IMR-90 (cell line): ENCODE results near the gene PIKFYVE. TPM values are rescaled to one million over a fixed set of nuclear protein-coding genes. Genes with fewer than 3 reads are reported as not detected.

Source experiments
- ATAC-seq: fragments of 200-7000 bp; cut with Tn5 transposase; 2 replicates; pipeline ENCODE4 v1.9.1; 2020; ENCODE audit warnings: low read depth, mild to moderate bottlenecking, moderate library complexity
- BruUV-seq: library from RNA; stranded (reverse); fragments of 400-500 nt; replicated peaks from 2 replicates; lab custom pipeline; 2021; lab: Mats Ljungman, UMichigan
- CTCF ChIA-PET: fragments of 300-600 bp; formaldehyde crosslinking; extraction: SDS; loops from one replicate; lab custom pipeline; 2021; ENCODE audit warnings: antibody characterized with exemption; lab: Yijun Ruan, JAX
- POLR2A ChIA-PET: fragments of 300-600 bp; sonication (Branson Sonifier 250); formaldehyde crosslinking; loops from one replicate; lab custom pipeline; 2022; ENCODE audit warnings: antibody characterized with exemption; ENCODE audit not compliant: unreplicated experiment; lab: Charles Lee
- DNase-seq: peaks from one replicate; pipeline ENCODE4 v3.0.0; 2013
- H2AFZ ChIP-seq: replicated peaks from 2 replicates; pipeline ENCODE3; 2013; ENCODE audit warnings: low read length, mild to moderate bottlenecking; ENCODE audit not compliant: poor library complexity
- H2AK5ac ChIP-seq: 2 replicates; pipeline ENCODE4 v1.6.1; 2013; ENCODE audit warnings: low read depth, low read length, inconsistent platforms
- H2AK9ac ChIP-seq: replicated peaks from 2 replicates; pipeline ENCODE3; 2013; ENCODE audit warnings: mild to moderate bottlenecking, low read depth, low read length, moderate library complexity; ENCODE audit not compliant: poor library complexity
- H2BK120ac ChIP-seq: 2 replicates; pipeline ENCODE4 v1.6.1; 2013; ENCODE audit warnings: low read depth, low read length, inconsistent platforms
- H2BK15ac ChIP-seq: 3 replicates; pipeline ENCODE4 v1.6.1; 2013; ENCODE audit warnings: low read depth, low read length, inconsistent platforms
- H2BK20ac ChIP-seq: 2 replicates; pipeline ENCODE4 v1.6.1; 2013; ENCODE audit warnings: low read depth, mild to moderate bottlenecking, inconsistent platforms, low read length, moderate library complexity
- H2BK5ac ChIP-seq: 2 replicates; pipeline ENCODE4 v1.6.1; 2013; ENCODE audit warnings: mild to moderate bottlenecking, low read depth, low read length, inconsistent platforms; ENCODE audit not compliant: poor library complexity, severe bottlenecking
- H3K14ac ChIP-seq: replicated peaks from 2 replicates; pipeline ENCODE4 v1.6.1; 2013; ENCODE audit warnings: low read depth, low read length, inconsistent platforms
- H3K18ac ChIP-seq: 2 replicates; pipeline ENCODE4 v1.6.1; 2013; ENCODE audit warnings: low read depth, low read length, control low read depth
- H3K23ac ChIP-seq: 2 replicates; pipeline ENCODE4 v1.6.1; 2013; ENCODE audit warnings: low read depth, low read length, inconsistent platforms
- H3K27ac ChIP-seq: 2 replicates; pipeline ENCODE4 v1.5.1; 2013; ENCODE audit warnings: mild to moderate bottlenecking, control low read depth, low read length; ENCODE audit not compliant: insufficient read depth
- H3K27me3 ChIP-seq: 2 replicates; pipeline ENCODE4 v1.6.1; 2013; ENCODE audit warnings: low read length; ENCODE audit not compliant: control insufficient read depth, insufficient read depth
- H3K36me3 ChIP-seq: 2 replicates; pipeline ENCODE4 v1.6.1; 2013; ENCODE audit warnings: low read length, mixed read lengths; ENCODE audit not compliant: control insufficient read depth, insufficient read depth
- H3K4ac ChIP-seq: 2 replicates; pipeline ENCODE4 v1.6.1; 2013; ENCODE audit warnings: low read depth, low read length, inconsistent platforms
- H3K4me1 ChIP-seq: 2 replicates; pipeline ENCODE4 v1.6.1; 2013; ENCODE audit warnings: low read length, mixed read lengths; ENCODE audit not compliant: control insufficient read depth, insufficient read depth
- H3K4me2 ChIP-seq: 2 replicates; pipeline ENCODE4 v1.6.1; 2013; ENCODE audit warnings: low read depth, mild to moderate bottlenecking, control low read depth, low read length, moderate library complexity
- H3K4me3 ChIP-seq: 2 replicates; pipeline ENCODE4 v1.5.1; 2013; ENCODE audit warnings: low read depth, mild to moderate bottlenecking, control low read depth, low read length, moderate library complexity; ENCODE audit not compliant: insufficient read depth
- H3K56ac ChIP-seq: 2 replicates; pipeline ENCODE4 v1.6.1; 2013; ENCODE audit warnings: low read length, inconsistent platforms; ENCODE audit not compliant: insufficient read depth; ENCODE audit errors: extremely low read depth
- H3K79me1 ChIP-seq, 2 experiments: 2 replicates each; pipeline ENCODE4 v1.6.1; 2013; ENCODE audit warnings: low read length in 2 of 2, inconsistent platforms in 1 of 2, low read depth in 1 of 2
- H3K9ac ChIP-seq: 2 replicates; pipeline ENCODE4 v1.6.1; 2013; ENCODE audit warnings: low read depth, low read length, control low read depth
- H3K9me1 ChIP-seq: 2 replicates; pipeline ENCODE4 v1.6.1; 2013; ENCODE audit warnings: low read length, inconsistent platforms; ENCODE audit not compliant: insufficient read depth
- H3K9me3 ChIP-seq: 2 replicates; pipeline ENCODE4 v1.6.1; 2013; ENCODE audit warnings: low read length; ENCODE audit not compliant: control insufficient read depth, insufficient read depth
- H4K20me1 ChIP-seq: 2 replicates; pipeline ENCODE4 v1.6.1; 2013; ENCODE audit warnings: low read length, inconsistent platforms; ENCODE audit not compliant: insufficient read depth
- H4K5ac ChIP-seq: 2 replicates; pipeline ENCODE4 v1.6.1; 2013; ENCODE audit warnings: mild to moderate bottlenecking, low read depth, low read length, control low read depth
- H4K8ac ChIP-seq, 2 experiments: 2 replicates each; pipeline ENCODE4 v1.6.1; 2013; ENCODE audit warnings: low read depth in 2 of 2, low read length in 2 of 2, control low read depth in 1 of 2, inconsistent platforms in 1 of 2
- H4K91ac ChIP-seq: 2 replicates; pipeline ENCODE4 v1.6.1; 2013; ENCODE audit warnings: low read depth, low read length, inconsistent platforms; ENCODE audit not compliant: insufficient read depth
- MAZ ChIP-seq: IDR thresholded peaks from 2 replicates; pipeline ENCODE4 v1.6.1; 2012; ENCODE audit warnings: low read depth, mild to moderate bottlenecking, low read length, improper control_type of control experiment, moderate library complexity, borderline replicate concordance
- MXI1 ChIP-seq: IDR thresholded peaks from 2 replicates; pipeline ENCODE4 v1.6.1; 2012; ENCODE audit warnings: low read depth, mild to moderate bottlenecking, low read length, moderate library complexity, borderline replicate concordance
- NFE2L2 ChIP-seq: fragments of 150-350 bp; IDR thresholded peaks from 2 replicates; pipeline ENCODE4 v1.6.1; 2016; ENCODE audit warnings: low read depth, mild to moderate bottlenecking, low read length
- POLR2A ChIP-seq: IDR thresholded peaks from 2 replicates; pipeline ENCODE4 v1.6.1; 2012; ENCODE audit warnings: mild to moderate bottlenecking, low read depth, low read length
- WGBS, 2 experiments: methylation state at CpG; one replicate each; pipeline versions ENCODE4 v1.1.5 to v1.1.7; 2013; ENCODE audit warnings: missing lambda C conversion rate in 2 of 2; ENCODE audit not compliant: insufficient read length in 1 of 2; ENCODE audit errors: extremely low coverage in 2 of 2; 5-methylcytosine and 5-hydroxymethylcytosine counted together
- dilution Hi-C: fragments of 300-500 bp; cut with HindIII; formaldehyde crosslinking; loops from one replicate; pipeline ENCODE4 v1.14.3; 2018; ENCODE audit warnings: low sequenced_read_pairs; ENCODE audit not compliant: unreplicated experiment
- in situ Hi-C: fragments of 300-500 bp; cut with MboI; formaldehyde crosslinking; loops from 3 replicates; pipeline ENCODE4 v1.14.3; 2019; ENCODE audit warnings: low sequenced_read_pairs, inconsistent platforms, mixed read lengths
- intact Hi-C: fragments of 100-400 bp; cut with micrococcal nuclease; formaldehyde crosslinking; loops from 2 replicates; pipeline ENCODE4 v1.10.0; 2022
- polyA plus RNA-seq, 3 experiments: library from polyadenylated mRNA; depleted of rRNA; stranded (reverse); fragments of >200 nt; gene quantifications; 2 replicates each; pipeline ENCODE4 v1.2.3, GENCODE V29; 2012; ENCODE audit warnings: low replicate concordance in 1 of 3
- total RNA-seq: library from RNA; depleted of rRNA; stranded (reverse); fragments of >200 nt; gene quantifications from 2 replicates; pipeline ENCODE4 v1.2.3, GENCODE V29; 2012
- TF ChIP-seq, protein P1 (sequence below): fragments of 150-350 bp; IDR thresholded peaks from 2 replicates; pipeline ENCODE4 v1.6.1; 2017; ENCODE audit warnings: mild to moderate bottlenecking, antibody characterized with exemption, low read length, low read depth
- TF ChIP-seq, protein P2 (sequence below): fragments of 150-350 bp; IDR thresholded peaks from 2 replicates; pipeline ENCODE4 v1.6.1; 2016; ENCODE audit warnings: low read depth, mild to moderate bottlenecking, low read length, moderate library complexity, borderline replicate concordance

PIKFYVE gene
- total and polyA plus RNA-seq, 2 of the 4 experiments (the other 2 are of a cell fraction): 9.3 to 34.6 TPM

DNA sequence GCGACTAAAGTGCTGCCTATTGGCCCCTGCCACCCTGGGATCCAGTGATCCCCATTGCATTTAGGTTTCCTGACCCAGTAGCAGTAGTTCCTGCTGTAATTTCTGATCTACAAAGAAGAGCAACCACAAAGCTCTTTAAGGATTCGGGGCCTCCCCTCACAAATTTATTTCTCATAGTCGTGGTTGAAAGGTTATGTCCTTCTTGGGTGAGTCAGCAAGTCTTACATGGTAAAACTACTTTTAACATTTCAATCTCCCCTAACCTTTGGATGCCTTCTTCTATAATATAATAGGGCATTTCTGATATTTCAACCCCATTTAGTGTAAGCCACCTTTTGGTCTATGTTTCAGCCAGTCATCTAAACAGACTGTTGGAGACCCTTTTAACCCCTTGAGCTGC lies 14.9 kb downstream of the PIKFYVE start:
- no peak overlapping the region for H2BK15ac ChIP-seq
- no peak overlapping the region for H2AK9ac ChIP-seq
- no CpG with 5 or more reads among the region's 3 CpGs for WGBS, 2 experiments
- H2BK120ac ChIP-seq: no peak overlapping the region
- H3K23ac ChIP-seq: no peak overlapping the region
- H2AK5ac ChIP-seq: no peak overlapping the region
- peak; percentile 77 for DNase-seq
- CTCF ChIA-PET: interaction anchor here (0.6 to 1.4 kb wide), 5 partner anchors 11 to 1276 kb away, joined by 3 to 8 read pairs (median 6); no protein-coding TSS in a partner anchor
- no peak overlapping the region for H2BK20ac ChIP-seq
- dilution Hi-C loops: no loop called here
- POLR2A ChIA-PET: no interaction called here
- no peak overlapping the region for H3K18ac ChIP-seq
- H3K4me1 ChIP-seq: 0 out of 2 replicates have a peak, but pooled peaks cover 2% of the 10 kb centered on the region
- TF ChIP-seq, protein P1, sequence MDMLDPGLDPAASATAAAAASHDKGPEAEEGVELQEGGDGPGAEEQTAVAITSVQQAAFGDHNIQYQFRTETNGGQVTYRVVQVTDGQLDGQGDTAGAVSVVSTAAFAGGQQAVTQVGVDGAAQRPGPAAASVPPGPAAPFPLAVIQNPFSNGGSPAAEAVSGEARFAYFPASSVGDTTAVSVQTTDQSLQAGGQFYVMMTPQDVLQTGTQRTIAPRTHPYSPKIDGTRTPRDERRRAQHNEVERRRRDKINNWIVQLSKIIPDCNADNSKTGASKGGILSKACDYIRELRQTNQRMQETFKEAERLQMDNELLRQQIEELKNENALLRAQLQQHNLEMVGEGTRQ: no peak
- TF ChIP-seq, protein P2, sequence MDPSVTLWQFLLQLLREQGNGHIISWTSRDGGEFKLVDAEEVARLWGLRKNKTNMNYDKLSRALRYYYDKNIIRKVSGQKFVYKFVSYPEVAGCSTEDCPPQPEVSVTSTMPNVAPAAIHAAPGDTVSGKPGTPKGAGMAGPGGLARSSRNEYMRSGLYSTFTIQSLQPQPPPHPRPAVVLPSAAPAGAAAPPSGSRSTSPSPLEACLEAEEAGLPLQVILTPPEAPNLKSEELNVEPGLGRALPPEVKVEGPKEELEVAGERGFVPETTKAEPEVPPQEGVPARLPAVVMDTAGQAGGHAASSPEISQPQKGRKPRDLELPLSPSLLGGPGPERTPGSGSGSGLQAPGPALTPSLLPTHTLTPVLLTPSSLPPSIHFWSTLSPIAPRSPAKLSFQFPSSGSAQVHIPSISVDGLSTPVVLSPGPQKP: no peak
- TF ChIP-seq MXI1 (no peak), POLR2A (no peak), MAZ (no peak), NFE2L2 (peak; percentile 44)
- no peak overlapping the region for H2BK5ac ChIP-seq
- no peak overlapping the region for H3K9ac ChIP-seq
- no TSS peak for BruUV-seq
- no peak overlapping the region for H4K8ac ChIP-seq
- H3K4me2 ChIP-seq: no peak overlapping the region
- H3K4me3 ChIP-seq: no peak overlapping the region
- ATAC-seq: peak; percentile 79
- peaks cover 6% of the 10 kb centered on the region; the same call in 1 of the 2 replicates for H4K20me1 ChIP-seq
- no peak overlapping the region for H3K27ac ChIP-seq
- H3K14ac ChIP-seq: 0 out of 2 replicates have a peak overlapping the region, but pooled peaks have one; percentile 63
- in situ Hi-C loops: no loop called here
- no peak overlapping the region for H2AFZ ChIP-seq
- no peak overlapping the region for H4K5ac ChIP-seq
- no peaks in the 10 kb centered on the region for H3K27me3 ChIP-seq
- no peak overlapping the region for H3K4ac ChIP-seq
- no peak overlapping the region for H3K56ac ChIP-seq
- intact Hi-C loops: no loop called here
- H4K91ac ChIP-seq: no peak overlapping the region
- H3K36me3 ChIP-seq: peaks cover 30% of the 10 kb centered on the region
- H3K79me1 ChIP-seq: peaks cover 14 to 21% of the 10 kb centered on the region in 2 experiments
- H3K9me3 ChIP-seq: no peaks in the 10 kb centered on the region
- H3K9me1 ChIP-seq: no peaks in the 10 kb centered on the region
